SH-SY5Y (cell line): Measurements from ENCODE around the gene MARCHF7.

Experiments
- GATA2 ChIP-seq: IDR thresholded peaks from 2 replicates; pipeline ENCODE4 v1.6.1; 2011; ENCODE audit warnings: mild to moderate bottlenecking, low read depth, low read length
- GATA3 ChIP-seq: IDR thresholded peaks from 2 replicates; pipeline ENCODE4 v1.6.1; 2011; ENCODE audit warnings: low read depth, mild to moderate bottlenecking, low read length, moderate library complexity

DNA sequence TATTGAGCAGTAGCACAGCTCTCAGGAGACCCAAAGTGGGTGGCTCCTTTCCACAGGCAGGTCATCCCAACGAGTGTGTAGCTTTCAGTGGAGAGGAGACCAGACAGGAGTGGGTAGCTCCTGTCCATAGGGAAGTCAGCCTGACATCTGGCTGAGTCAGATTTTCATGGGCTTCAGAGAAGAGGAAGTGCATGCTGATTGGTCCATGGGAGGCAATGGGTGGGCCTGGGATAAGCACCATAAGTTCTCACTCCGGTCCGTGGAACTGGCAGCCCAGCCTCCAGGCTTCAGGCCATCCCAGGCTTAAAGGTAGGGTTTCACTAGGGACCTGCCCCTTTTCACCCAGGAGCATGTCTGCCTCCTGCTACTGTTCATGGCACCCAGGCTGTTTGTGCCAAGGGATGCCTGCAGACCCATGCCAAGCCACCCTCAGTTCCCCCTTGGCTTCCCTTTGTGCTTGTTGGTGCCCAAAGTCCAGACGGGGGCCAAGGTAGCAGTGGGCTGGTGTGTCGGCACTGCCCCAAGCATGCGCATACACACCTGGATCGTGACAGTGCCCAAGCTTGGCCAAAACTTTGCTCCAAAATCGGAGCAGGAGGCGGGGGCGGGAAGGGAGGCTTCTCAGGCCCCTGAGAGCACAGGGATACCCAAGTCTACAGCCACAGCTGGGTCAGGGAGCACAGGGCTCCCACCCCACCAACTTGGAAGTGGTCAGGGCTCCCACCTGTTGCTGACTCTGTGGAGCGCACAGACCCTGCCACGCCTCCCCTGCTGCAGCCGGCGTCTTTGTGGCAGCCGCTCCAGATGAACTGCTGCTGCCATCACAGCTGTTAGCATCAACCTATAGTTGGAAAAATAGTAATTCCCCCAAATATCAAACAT is 26.4 kb downstream of the MARCHF7 start:
- TF ChIP-seq GATA3 (no peak), GATA2 (no peak)
